ENCODE data around the gene FOXF1.

- TF ChIP-seq, protein P1, sequence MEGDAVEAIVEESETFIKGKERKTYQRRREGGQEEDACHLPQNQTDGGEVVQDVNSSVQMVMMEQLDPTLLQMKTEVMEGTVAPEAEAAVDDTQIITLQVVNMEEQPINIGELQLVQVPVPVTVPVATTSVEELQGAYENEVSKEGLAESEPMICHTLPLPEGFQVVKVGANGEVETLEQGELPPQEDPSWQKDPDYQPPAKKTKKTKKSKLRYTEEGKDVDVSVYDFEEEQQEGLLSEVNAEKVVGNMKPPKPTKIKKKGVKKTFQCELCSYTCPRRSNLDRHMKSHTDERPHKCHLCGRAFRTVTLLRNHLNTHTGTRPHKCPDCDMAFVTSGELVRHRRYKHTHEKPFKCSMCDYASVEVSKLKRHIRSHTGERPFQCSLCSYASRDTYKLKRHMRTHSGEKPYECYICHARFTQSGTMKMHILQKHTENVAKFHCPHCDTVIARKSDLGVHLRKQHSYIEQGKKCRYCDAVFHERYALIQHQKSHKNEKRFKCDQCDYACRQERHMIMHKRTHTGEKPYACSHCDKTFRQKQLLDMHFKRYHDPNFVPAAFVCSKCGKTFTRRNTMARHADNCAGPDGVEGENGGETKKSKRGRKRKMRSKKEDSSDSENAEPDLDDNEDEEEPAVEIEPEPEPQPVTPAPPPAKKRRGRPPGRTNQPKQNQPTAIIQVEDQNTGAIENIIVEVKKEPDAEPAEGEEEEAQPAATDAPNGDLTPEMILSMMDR (IDR thresholded peaks at IDR 0.05), result no peak
- no peak for TF ChIP-seq SIN3A (IDR thresholded peaks at IDR 0.05; ENCODE audit: borderline replicate concordance, insufficient read depth, low read depth, low read length)
- no peak for TF ChIP-seq TCF7L2 (IDR thresholded peaks at IDR 0.05; ENCODE audit: low read depth, low read length)
- no peak for TF ChIP-seq REST (IDR thresholded peaks at IDR 0.05; ENCODE audit: insufficient read depth in 1 of 2, low read depth in 2 of 2, low read length in 1 of 2)
Observed at GRCh38 chr16:86494039-86494564, 16.2 kb upstream of the FOXF1 start.

Measured in Panc1 (cell line).